ENCODE results near the gene HSPA1L. TPM values are rescaled to one million over a fixed set of nuclear protein-coding genes. Genes with fewer than 3 reads are reported as not detected.
A peak's percentile ranks its signal among the peaks of the same experiment; 100 is the strongest.

The HSPA1L gene
- total and polyA plus RNA-seq, 10 of the 15 experiments (the other 5 are each of a cell fraction or from before 2014, with no cell fraction given), result 0.69 to 2.5 (median 1.5) TPM

DNA sequence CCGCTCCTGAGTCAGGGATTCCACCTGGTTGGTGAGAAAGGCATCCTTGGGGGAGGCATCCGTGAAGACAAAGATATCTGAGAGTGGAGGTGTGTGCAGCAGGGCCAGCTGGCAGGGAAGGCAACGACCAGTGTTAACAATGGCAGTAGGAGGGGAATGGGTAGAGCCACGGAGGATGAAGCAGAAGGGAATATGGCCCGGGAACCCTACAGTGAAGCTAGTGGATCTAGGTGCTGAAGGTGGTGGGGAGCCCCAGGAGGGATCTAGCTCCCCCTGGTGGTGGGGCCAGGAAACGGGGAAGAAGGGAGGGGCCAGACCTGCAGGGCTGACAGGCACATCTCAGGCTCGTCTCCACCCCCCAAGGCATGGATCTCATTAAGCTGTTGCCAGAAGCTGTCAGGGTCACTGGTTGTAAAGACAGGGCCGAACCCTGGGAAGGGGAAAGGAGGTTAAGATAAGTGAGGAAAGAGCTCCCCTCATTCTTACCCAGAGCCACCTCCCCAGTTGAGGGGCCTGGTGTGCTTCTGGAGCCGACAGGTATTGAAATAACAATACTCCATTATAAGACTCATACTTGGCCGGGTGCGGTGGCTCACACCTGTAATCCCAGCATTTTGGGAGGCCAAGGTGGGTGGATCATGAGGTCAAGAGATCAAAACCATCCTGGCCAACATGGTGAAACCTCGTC, 45.3 kb downstream of the HSPA1L start:
- H3K4me3 ChIP-seq, result no peak overlapping the region
- BruUV-seq (replicated peaks), result no TSS peak
- ChIA-PET RAD21 (ENCODE audit: unreplicated experiment) (interaction anchor here (0.6 to 3.6 kb wide), 26 partner anchors 8 to 219 kb away, joined by 3 to 44 read pairs (median 5); partner anchors contain the start of genes ABHD16A, CLIC1, DDAH2 and GPANK1), CTCF (interaction anchor here (0.6 to 9.2 kb wide), 41 partner anchors 11 to 228 kb away, joined by 3 to 208 read pairs (median 4); partner anchors contain the start of genes CLIC1, DDAH2, DDX39B and HSPA1A), SMC1A (ENCODE audit: uncharacterized antibody, unreplicated experiment) (interaction anchor here (0.6 to 4.8 kb wide), 27 partner anchors 16 to 222 kb away, joined by 3 to 42 read pairs (median 4); partner anchors contain the start of genes ABHD16A, BAG6, CLIC1 and DDAH2), POLR2A (interaction anchor here (0.5 to 3.0 kb wide), 11 partner anchors 18 to 177 kb away, joined by 3 to 27 read pairs (median 4); partner anchors contain the start of genes CLIC1, DDAH2, HSPA1B and MSH5)
- 40% methylated on average over 12 of the region's 12 CpGs for WGBS (ENCODE audit: insufficient coverage, insufficient replicate concordance, low lambda C conversion rate, missing lambda C conversion rate)
- no peak overlapping the region for H3K27ac ChIP-seq (ENCODE audit: control insufficient read depth, insufficient read depth)
- in situ Hi-C loops (cut with MboI), result no loop called here
- no peak overlapping the region for H2AFZ ChIP-seq (ENCODE audit: control insufficient read depth, low read depth, low read length)
- no peak overlapping the region for H3K9ac ChIP-seq (ENCODE audit: control insufficient read depth, insufficient read depth, low read length)
- H3K4me1 ChIP-seq (ENCODE audit: control insufficient read depth, insufficient read depth, low read length), result no peaks in the 10 kb centered on the region
- no peaks in the 10 kb centered on the region for H3K27me3 ChIP-seq (replicated peaks in 1 of 2; ENCODE audit: control insufficient read depth in 2 of 2, insufficient read depth in 2 of 2, low read length in 1 of 2)
- DNase-seq (ENCODE audit: low read depth, low spot score), result peak; percentile 36
- H3K9me3 ChIP-seq (replicated peaks; ENCODE audit: control insufficient read depth, insufficient read depth, low read length), result no peaks in the 10 kb centered on the region
- no peak overlapping the region for H3K4me2 ChIP-seq (ENCODE audit: control insufficient read depth, insufficient read depth)
- no peaks in the 10 kb centered on the region for H4K20me1 ChIP-seq (ENCODE audit: control insufficient read depth, insufficient read depth)
- no peaks in the 10 kb centered on the region for H3K36me3 ChIP-seq (ENCODE audit: control insufficient read depth in 2 of 2, insufficient read depth in 2 of 2, low read length in 1 of 2)
- intact Hi-C loops (cut with micrococcal nuclease; ENCODE audit: unreplicated experiment), result loop anchor here (1.0 to 10.0 kb wide), 3 partner anchors 41 to 90 kb away; partner anchors contain the start of genes DDAH2 and HSPA1B
- H3K79me2 ChIP-seq (ENCODE audit: control insufficient read depth, insufficient read depth, low read length), result no peaks in the 10 kb centered on the region
- ATAC-seq, result peak; percentile 97
- peak; percentile 88 for FAIRE-seq
- TF ChIP-seq, protein P1, sequence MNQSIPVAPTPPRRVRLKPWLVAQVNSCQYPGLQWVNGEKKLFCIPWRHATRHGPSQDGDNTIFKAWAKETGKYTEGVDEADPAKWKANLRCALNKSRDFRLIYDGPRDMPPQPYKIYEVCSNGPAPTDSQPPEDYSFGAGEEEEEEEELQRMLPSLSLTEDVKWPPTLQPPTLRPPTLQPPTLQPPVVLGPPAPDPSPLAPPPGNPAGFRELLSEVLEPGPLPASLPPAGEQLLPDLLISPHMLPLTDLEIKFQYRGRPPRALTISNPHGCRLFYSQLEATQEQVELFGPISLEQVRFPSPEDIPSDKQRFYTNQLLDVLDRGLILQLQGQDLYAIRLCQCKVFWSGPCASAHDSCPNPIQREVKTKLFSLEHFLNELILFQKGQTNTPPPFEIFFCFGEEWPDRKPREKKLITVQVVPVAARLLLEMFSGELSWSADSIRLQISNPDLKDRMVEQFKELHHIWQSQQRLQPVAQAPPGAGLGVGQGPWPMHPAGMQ (IDR thresholded peaks at IDR 0.05; ENCODE audit: borderline replicate concordance), result no peak
- TF ChIP-seq MTA2 (IDR thresholded peaks at IDR 0.05; ENCODE audit: low read depth), result 0 out of 2 replicates have a peak, but pooled peaks have one; percentile 10
- TF ChIP-seq, protein P2, sequence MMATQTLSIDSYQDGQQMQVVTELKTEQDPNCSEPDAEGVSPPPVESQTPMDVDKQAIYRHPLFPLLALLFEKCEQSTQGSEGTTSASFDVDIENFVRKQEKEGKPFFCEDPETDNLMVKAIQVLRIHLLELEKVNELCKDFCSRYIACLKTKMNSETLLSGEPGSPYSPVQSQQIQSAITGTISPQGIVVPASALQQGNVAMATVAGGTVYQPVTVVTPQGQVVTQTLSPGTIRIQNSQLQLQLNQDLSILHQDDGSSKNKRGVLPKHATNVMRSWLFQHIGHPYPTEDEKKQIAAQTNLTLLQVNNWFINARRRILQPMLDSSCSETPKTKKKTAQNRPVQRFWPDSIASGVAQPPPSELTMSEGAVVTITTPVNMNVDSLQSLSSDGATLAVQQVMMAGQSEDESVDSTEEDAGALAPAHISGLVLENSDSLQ (IDR thresholded peaks at IDR 0.05), result peak; percentile 88
- TF ChIP-seq SMARCA5 (IDR thresholded peaks at IDR 0.05), result peak; percentile 65; the same call in 1 of the 2 replicates
- no peak for TF ChIP-seq NR2C2 (IDR thresholded peaks at IDR 0.05; ENCODE audit: borderline replicate concordance, control insufficient read depth, insufficient read length, low read depth)
- TF ChIP-seq PAX5 (IDR thresholded peaks at IDR 0.05; ENCODE audit: borderline replicate concordance, low read depth, low read length), result no peak
- TF ChIP-seq MTA3 (IDR thresholded peaks at IDR 0.05; ENCODE audit: borderline replicate concordance, low read length), result no peak
- no peak for TF ChIP-seq HCFC1 (IDR thresholded peaks at IDR 0.05; ENCODE audit: low read length)
- TF ChIP-seq, protein P3, sequence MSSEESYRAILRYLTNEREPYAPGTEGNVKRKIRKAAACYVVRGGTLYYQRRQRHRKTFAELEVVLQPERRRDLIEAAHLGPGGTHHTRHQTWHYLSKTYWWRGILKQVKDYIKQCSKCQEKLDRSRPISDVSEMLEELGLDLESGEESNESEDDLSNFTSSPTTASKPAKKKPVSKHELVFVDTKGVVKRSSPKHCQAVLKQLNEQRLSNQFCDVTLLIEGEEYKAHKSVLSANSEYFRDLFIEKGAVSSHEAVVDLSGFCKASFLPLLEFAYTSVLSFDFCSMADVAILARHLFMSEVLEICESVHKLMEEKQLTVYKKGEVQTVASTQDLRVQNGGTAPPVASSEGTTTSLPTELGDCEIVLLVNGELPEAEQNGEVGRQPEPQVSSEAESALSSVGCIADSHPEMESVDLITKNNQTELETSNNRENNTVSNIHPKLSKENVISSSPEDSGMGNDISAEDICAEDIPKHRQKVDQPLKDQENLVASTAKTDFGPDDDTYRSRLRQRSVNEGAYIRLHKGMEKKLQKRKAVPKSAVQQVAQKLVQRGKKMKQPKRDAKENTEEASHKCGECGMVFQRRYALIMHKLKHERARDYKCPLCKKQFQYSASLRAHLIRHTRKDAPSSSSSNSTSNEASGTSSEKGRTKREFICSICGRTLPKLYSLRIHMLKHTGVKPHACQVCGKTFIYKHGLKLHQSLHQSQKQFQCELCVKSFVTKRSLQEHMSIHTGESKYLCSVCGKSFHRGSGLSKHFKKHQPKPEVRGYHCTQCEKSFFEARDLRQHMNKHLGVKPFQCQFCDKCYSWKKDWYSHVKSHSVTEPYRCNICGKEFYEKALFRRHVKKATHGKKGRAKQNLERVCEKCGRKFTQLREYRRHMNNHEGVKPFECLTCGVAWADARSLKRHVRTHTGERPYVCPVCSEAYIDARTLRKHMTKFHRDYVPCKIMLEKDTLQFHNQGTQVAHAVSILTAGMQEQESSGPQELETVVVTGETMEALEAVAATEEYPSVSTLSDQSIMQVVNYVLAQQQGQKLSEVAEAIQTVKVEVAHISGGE (CRISPR knock-in tag; IDR thresholded peaks at IDR 0.05), result no peak
- 0 out of 4 replicates have a peak, but pooled peaks of 1 of the 2 experiments have one; percentile 12 for TF ChIP-seq BHLHE40 (IDR thresholded peaks at IDR 0.05; ENCODE audit: borderline replicate concordance in 1 of 2, low read depth in 2 of 2, low read length in 1 of 2)
- TF ChIP-seq, protein P4, sequence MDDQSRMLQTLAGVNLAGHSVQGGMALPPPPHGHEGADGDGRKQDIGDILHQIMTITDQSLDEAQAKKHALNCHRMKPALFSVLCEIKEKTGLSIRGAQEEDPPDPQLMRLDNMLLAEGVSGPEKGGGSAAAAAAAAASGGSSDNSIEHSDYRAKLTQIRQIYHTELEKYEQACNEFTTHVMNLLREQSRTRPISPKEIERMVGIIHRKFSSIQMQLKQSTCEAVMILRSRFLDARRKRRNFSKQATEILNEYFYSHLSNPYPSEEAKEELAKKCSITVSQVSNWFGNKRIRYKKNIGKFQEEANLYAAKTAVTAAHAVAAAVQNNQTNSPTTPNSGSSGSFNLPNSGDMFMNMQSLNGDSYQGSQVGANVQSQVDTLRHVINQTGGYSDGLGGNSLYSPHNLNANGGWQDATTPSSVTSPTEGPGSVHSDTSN (IDR thresholded peaks at IDR 0.05; ENCODE audit: insufficient replicate concordance, low read depth, low read length), result peak; percentile 68
- peak; percentile 96 for TF ChIP-seq SMC3 (IDR thresholded peaks at IDR 0.05; ENCODE audit: borderline replicate concordance, low read length)
- TF ChIP-seq RB1 (IDR thresholded peaks at IDR 0.05; ENCODE audit: borderline replicate concordance), result peak; percentile 70; the same call in 1 of the 2 replicates

All from GM12878 (cell line).